Activated CD4-positive, CD25-positive, alpha-beta regulatory T cell treated with anti-CD3 and anti-CD28 coated beads, Interleukin-2, amount 50 U/mL, for 72 hours (primary cell): ENCODE results near the gene KIF13A.
"Not testable (repeated sequence)": the region's sequence is repeated elsewhere in the genome, so short reads cannot be mapped to it uniquely, and the experiment has no call there.

Source experiments
- DNase-seq: peaks from one replicate; pipeline ENCODE4 v3.0.0; 2021

KIF13A gene

DNA sequence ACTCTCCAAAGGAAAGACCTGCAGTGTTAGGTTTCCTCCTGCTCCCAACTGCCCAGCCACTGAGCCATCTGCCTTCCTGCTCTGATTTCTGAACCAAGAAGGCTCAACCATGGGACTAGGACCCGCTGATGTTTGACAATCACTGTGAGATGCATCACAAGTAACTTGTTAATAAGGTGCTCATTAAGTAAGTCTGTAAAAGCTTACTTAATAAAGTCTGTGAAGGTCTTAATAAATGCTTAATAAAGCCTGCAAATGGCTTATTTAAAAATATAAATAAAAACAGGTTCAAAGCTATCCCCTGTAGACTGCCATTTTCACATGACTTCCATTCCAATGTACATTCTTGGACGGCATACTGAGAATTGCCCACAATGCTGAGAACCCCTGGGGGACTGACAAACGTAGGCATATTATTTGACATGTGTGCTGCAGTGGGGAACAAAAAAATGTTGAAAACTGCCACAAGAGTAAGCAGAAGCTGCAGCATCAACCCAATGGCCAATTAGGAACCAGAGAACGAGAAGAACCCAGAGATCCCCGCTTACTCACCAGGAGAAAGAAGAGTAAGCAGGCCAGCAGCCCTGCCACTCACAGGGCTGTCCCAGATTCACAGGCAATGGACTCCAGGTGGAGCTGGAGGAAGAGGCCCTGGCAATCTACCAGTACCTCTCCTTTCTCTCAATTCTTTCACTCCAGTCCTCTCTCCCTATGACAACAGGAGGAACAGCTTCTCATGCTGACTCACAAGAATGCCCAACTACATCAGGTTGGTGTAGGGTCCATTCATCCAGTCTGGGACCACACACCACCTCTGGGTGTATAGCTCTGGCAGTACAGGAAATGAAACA lies 19.5 kb downstream of the KIF13A start:
- no peak for DNase-seq

DNA sequence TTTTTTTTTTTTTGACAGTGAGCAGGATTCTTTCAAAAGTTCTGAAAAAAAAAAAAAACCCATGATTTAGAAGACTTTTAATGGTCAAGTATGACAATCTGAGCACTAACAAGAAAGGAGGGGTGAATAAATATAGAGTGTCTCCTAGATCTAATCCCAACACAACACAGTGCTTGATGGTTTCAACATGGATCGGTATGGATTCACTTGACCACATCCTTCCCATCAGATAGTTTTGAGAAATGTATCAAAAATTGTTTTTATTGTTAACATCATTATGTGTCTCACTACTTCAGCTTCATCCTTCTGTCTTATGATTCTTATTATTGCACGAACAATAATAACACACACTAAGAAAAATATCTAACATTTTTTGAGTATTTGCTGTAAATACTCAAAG lies 21.0 kb downstream of the KIF13A start:
- DNase-seq, result no peak

DNA sequence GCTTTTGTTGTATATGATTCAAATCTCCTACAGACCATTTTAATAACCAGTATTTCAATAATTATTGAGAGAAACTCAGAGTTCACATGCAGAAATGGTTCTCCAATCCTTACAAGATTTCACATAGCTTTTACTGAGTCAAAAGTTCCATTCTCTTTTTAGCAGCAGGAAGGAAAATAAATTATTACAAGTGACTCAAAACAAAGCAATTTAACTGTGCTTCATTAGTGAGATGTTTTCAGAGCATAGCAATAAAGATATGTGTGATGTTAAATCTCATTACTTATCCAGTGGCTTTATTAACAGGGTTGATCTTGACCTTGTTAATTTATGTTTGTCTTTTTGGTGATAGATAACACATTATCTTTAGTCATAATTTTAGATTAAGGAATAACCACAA lies 22.0 kb downstream of the KIF13A start:
- DNase-seq, result no peak

DNA sequence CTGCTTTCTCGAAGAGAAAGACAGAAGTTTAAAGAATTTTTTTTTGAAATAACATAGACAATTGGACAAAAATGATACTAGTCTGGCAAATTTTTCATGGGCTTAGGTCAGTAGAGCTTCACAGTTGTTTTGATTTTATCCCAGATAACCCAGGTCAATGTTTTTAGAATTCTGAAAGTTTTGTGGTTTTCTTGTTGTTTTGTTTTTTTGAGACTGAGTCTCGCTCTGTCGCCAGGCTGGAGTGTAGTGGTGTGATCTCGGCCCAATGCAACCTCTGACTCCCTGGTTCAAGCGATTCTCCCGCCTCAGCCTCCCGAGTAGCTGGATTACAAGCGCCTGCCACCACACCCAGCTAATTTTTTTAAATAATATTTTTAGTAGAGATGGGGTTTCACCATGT lies 22.8 kb downstream of the KIF13A start:
- no peak for DNase-seq

DNA sequence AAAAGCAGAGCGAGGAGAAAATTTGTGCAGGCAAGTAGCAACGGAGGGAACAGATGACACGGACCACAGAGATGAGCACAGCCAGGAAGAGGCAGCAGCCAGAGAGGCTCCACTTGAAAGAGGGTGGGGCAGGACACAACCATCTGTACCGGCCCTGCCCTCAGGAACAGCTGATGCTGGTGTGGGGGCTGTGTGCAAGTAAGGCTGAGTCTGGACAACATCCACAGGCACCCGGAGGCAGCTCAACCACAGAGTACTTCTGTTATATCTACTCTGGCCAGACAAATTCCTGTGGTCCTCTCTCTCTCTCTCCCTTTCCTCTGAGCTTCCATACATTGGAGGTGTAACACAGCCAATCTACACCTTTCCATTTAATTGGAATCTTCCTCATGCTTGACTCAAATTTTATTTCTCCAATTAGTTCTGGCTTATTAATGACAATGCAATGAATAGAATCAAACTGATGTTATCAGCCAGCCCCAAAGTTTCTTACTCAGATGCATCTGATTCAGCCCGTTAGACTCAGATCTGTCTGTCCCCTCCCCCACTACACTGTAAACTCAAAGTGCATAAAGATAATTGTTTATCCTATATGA lies 24.9 kb downstream of the KIF13A start:
- DNase-seq, result no peak

DNA sequence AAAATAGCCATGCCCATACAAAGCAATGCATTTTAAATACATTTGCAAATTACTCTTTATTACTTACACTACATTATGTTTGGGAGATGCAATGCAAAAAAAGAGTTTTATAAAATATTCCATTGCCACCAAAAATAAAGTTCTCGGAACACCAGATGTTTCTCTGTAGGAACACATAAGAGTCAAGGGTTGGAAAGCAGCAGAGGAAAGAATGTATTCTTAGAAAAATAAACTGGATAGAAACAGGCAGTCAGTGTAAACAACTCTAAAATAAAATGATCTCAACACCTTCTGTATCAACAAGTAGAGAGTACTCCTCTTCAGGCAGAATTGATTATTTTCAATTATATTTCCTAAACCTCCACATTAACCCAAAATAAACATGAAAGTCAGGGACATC lies 28.1 kb downstream of the KIF13A start:
- DNase-seq, result no peak

DNA sequence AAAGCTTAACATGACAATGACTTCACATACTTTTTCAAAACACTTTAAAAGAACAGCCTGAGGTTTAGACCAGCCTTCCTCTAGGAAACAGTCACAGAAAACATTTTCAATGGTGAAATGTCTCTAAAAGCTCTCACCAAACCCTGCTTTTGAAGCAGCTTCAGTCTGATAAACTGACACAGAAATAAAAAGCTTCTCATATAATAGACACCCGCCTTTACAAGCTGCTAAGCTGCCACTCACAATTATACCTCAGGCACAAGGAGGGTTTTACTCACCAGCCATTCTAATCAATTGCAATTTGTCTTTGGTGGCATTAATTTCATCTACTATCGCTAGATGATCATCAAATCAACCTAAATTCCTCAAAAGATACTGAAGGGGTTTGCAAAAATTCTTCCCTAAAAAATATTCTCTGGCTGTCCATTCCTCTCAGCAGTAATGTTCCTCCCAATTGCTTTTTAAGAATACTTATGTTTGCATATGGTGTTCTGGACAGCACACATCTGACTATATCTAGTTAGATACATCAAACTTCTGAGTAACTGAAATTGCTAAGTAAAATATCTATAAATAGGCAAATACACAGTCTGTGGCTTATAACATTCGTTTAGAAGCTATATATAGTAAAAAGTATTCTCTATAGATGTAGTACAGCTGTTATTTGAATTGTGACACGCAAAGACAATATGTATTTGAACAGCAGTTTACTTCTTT lies 29.4 kb downstream of the KIF13A start:
- DNase-seq, result no peak

DNA sequence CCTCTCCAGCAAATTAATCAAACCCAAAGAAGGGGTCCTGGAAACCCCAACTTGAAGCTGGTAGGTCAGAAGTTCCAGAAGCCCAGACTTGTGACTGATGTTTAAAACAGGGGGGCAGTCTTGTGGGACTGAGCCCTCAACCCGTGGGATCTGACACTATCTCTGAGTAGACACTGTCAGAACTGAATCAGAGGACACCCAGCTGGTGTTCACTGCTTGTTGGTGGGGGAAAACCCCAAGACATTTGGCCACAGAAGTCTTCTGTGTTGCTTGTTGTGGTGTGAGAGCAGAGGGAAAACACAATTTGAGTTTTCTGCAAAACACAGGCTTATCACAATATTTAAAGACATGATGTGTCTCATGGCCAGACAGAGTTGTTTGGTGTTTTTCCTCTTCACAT lies 29.9 kb downstream of the KIF13A start:
- no peak for DNase-seq

DNA sequence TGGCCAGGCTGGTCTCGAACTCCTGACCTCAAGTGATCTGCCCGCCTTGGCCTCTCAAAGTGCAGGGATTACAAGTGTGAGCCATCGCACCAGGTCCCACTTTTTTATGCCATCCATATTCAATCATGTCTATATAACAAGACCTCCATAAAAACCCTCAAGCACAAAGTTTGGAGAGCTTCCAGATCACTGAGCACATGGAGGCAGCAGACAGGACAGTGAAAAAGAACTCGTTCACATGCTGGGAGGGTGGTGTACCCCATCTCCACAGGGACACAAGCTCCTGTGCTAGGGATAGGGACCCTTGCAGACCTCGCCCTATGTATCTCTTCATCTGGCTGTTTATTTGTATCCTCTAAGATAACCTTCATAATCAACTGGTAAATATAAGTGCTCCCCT lies 30.3 kb downstream of the KIF13A start:
- no peak for DNase-seq

DNA sequence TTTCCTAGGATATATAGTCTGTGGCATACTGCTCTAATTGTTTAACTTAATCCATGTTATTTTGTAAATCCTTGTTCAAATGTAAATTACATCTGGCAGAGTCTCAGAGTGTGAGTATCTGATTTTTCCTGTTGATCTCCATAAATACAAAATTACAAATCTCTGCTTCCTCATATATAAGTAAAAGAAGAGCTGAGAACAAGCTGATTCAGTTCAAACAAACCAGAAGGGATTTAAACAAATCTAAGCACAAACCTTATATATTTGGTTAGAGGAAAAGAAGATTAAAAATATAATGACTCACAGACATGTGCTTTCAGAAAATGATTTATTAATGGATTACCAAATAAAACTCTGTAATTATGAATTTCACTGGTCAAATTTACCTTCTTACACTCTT lies 37.3 kb downstream of the KIF13A start:
- DNase-seq, result no peak

DNA sequence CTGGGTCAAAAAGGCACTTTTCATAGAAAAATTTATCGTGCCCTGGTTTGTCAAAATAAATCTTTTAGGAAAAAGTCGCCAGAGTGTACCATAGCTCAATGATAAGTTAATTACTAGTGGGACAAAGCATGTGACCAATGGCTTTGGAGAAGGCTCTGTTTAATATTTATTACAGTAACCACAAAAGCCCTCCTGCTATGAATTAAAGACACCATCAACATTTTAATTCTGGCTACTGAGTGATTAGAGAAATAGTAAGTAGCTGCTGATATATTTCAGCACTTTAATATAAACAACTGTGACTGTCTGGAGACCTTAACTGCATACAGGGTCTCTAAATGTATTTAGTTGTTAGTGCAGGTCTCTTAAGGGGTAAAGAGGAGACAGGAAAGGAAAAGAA lies 38.3 kb downstream of the KIF13A start:
- DNase-seq, result no peak

DNA sequence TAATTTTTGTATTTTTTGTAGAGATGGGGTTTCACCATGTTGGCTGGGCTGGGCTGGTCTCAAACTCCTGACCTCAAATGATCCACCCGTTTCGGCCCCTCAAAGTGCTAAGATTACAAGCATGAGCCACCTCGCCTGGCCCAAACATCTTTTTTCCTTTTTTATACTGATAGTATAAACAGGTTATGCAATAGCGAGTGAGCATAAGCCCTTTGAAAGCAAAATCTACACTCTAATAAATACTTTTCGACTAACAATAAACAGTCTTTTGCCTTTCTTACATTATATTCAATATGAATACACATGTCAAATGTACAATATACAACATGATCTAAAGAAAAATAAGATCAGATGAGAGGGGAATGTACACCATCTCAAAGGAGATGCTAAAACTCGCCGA lies 38.7 kb downstream of the KIF13A start:
- DNase-seq, result no peak

DNA sequence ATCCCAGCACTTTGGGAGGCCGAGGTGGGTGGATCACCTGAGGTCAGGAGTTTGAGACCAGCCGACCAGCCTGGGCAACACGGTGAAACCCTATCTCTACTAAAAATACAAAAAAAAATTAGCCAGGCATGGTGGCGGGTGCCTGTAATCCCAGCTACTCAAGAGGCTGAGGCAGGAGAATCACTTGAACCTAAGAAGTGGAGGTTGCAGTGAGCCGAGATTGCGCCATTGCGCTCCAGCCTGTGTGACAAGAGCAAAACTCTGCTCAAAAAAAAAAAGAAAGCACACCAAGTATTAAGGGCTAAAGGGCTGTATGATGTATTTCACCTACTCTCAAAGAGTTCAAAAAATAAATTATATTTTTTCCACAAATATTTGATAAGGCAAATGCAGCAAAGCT lies 39.9 kb downstream of the KIF13A start:
- DNase-seq, result not testable (repeated sequence)

DNA sequence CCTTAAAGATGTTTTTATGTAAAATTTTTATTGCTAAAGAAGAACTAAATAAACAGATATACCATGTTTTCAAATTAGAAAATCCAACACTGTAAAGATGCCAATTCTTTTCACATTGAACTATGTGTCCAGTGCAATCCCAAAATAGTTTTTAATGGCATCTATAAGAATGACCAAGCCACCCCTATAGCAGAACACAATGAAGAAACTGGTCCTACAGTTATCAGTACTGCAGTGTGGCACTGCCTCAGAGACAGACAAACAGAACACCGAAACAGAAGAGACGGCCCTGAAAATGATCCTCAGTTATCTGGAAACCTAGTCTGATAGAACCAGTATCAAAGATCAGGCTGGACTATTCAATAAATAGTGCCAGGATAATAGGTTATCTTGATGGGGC lies 41.9 kb downstream of the KIF13A start:
- DNase-seq, result no peak

DNA sequence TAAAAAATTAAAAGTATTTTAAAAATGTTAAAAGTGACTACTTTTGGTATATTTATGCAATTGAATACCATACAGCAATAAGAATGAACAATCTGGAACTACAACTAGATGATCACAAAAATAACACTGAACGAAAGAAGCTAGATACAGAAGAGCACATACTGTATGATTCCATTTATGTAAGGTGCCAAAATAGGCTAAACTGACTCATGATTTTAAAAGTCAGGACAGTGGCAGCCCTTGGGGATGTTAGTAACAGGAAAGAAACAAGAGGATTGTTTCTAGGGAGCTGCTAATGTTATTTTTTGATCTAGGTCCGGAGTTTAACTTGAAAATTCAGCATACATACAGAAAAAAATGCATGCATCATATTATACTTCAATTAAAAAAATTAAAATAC lies 42.3 kb downstream of the KIF13A start:
- DNase-seq, result no peak

DNA sequence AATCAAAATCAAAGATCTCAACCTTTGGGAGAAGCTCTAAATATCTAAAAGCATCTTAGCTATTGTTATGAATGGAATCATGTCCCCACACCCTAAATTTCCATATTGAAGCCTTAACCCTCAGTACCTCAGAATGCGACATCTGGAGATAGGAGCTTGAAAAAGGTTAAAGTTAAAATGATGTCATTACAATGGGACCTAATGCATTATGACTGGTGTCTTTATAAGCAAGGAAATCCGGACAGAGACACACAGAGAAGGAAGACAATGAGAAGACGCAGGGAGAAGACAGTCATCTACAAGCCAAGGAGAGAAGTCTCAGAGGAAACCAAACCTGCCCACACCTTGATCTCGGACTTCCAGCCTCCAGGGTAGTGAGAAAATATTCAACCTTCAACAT lies 46.1 kb downstream of the KIF13A start:
- no peak for DNase-seq

DNA sequence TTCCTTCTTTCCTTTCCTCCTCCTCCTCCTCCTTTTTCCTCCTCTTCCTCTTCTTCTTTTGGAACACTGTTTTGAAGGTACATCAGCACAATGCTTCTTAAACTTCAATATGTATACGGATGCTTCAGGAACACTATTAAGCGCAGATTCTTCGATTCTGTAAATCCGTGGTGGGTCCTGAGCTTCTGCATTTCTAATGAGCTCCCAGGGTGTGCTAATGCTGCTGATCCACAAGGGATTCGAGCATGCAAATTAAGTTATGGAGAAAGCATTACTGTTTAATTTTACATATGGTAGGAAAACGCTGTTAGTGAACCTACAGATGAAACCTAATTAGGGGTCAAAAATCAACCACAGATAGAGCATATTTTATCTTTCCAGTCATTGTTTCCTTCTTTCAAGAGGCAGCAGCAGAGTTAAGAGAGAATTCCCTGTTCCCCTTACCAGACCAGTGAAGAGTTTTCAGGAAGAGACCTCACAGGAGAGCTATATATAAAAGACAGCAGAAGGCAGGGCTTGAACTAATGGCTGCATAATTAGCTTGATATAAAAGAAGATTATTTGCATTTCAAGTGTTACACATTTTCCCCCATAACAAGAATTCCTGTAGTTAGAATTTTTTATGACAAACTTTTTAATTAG lies 47.2 kb downstream of the KIF13A start:
- DNase-seq, result no peak

DNA sequence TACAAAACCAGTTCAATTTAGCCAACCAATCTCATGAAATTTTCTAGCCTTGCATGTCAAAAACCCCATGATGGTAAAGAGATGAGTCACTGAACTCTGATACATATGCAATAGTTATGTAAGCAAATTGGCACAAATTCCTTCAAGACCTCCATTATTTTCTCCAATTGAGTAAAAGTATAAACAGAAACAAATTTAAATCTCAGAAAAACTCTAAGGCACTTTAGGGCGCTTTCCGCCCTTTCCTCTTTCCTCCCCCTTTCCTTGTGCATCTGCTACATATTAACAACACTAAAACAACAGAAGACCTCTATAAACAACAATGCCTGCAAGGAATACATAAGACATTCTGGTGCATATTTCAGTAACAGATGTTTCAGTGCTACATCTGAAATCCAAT lies 48.5 kb downstream of the KIF13A start:
- no peak for DNase-seq

DNA sequence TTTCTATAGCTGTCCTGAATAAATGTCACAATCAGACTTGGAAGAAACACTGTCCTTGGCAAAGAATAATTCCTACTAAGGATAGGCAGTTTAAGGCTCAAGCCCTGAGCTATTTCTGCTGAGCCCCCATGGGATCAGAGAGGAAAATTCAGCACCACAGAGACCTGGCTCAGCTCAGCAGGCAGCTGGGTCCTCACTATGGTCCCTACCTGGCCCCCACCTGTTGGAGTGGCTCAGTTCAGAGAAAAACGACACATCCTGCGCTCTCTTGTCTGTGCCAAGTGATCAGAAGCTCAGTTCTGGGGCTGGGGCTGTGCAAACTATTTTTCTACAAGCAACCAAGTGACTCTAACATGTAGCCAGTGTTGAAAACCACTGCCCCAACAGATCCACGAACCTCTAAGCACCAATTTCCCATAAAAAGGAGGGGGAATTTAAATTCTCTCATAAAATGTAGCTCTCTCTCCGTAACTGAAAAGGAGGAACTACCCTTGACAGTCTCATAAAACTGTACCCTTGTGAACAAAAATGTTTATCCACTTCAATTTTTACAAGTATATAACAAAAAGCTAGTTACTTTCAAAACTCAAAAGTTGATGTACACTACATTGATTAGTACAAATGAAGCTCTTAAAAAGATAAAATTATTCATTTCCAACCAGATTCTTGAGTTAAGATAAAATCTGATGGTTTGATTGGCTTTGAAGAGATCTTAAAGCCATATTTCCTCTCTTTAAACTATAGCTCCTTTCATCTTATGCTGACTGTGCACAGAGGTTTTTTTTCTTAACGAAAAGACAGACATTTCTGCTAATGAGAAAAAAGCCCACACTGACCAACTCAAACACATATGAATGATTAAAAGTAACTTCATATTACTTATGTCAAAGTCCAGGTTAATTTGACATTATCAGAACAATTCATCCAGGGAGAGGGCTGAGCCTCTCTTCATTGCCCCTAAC lies 52.0 kb downstream of the KIF13A start:
- no peak for DNase-seq

DNA sequence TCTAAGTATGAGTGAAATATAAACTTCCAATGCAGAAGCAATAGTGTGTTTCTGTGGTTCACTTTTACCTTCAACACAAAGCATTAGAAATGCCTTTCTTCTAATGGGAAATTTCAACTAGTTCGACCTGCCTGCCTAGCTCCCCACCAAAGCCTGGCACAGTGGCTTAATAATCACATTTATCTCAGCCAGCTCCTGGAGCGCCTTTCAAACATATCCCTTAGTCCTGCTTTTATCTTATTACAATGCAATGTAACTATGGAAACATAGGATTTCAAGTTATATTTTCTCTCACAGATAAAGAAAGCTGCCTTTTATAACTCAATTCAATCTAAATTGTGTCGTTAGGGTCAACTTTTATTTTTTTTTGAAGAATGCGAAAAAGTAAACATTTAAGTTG lies 53.7 kb downstream of the KIF13A start:
- DNase-seq, result no peak

DNA sequence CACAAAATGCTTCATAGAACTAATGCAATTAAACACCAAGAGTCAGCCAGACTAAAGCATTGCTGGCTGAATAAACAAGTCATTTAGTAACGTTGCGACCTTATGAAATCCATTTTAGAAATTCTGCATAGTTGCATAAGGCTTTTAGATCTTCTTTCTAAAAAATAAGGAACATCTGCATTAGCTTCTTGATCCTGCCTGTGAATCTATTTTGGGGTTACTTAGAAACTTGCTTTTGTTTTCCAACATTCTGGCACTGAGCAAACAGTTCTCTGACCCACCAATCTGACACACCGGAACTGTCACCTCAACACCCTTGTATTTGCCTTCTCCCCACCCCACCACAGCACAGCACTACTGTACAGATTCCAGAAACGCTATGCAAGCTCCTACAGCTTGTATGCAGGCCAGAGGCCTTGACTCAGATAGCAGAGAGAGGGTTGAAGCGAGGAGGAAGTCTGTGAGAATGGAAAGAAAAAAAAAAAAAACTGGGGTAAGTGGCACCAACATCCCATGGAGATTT lies 55.0 kb downstream of the KIF13A start:
- DNase-seq, result no peak

DNA sequence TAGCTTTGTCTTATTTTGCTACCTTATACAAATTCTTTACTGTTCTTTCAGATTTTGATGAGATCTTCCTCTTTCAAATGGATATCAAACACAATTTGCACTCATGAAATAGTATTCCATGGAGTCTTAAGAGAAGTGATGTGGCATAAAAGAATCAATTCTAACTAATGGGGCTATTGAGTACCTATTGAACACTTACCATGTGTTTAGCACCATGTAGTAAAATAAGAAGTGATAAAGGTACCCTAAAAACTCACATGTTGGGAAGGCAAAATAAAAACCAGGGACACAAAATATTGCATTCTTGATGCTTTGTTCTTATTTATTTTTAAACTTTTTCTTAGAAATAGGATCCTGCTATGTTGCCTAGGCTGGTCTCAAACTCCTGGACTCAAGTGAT lies 56.2 kb downstream of the KIF13A start:
- DNase-seq, result no peak
